Activated naive CD8-positive, alpha-beta T cell treated with anti-CD3 and anti-CD28 coated beads, Interleukin-2, amount 50 U/mL, for 24 hours (primary cell): Measurements from ENCODE around the gene GALNT9.

ENCODE experiments used
- ATAC-seq: fragments of 150-1000 bp; cut with Tn5 transposase; one replicate; pipeline ENCODE4 v1.10.0; 2021
- DNase-seq: peaks from one replicate; pipeline ENCODE4 v3.0.0; 2021
- H3K27ac Mint-ChIP-seq: one replicate; pipeline ENCODE4 v1.8.0; 2021; ENCODE audit warnings: mild to moderate bottlenecking, mixed read lengths
- H3K27me3 Mint-ChIP-seq: one replicate; pipeline ENCODE4 v1.8.0; 2021; ENCODE audit warnings: mixed read lengths
- H3K36me3 Mint-ChIP-seq: one replicate; pipeline ENCODE4 v1.8.0; 2021; ENCODE audit warnings: low read depth, mixed read lengths
- H3K4me1 Mint-ChIP-seq: one replicate; pipeline ENCODE4 v1.8.0; 2021; ENCODE audit warnings: mixed read lengths
- H3K4me3 Mint-ChIP-seq: one replicate; pipeline ENCODE4 v1.8.0; 2021; ENCODE audit warnings: mild to moderate bottlenecking, moderate library complexity, mixed read lengths
- H3K9me3 Mint-ChIP-seq: one replicate; pipeline ENCODE4 v1.8.0; 2021; ENCODE audit warnings: mixed read lengths

GALNT9 gene

DNA sequence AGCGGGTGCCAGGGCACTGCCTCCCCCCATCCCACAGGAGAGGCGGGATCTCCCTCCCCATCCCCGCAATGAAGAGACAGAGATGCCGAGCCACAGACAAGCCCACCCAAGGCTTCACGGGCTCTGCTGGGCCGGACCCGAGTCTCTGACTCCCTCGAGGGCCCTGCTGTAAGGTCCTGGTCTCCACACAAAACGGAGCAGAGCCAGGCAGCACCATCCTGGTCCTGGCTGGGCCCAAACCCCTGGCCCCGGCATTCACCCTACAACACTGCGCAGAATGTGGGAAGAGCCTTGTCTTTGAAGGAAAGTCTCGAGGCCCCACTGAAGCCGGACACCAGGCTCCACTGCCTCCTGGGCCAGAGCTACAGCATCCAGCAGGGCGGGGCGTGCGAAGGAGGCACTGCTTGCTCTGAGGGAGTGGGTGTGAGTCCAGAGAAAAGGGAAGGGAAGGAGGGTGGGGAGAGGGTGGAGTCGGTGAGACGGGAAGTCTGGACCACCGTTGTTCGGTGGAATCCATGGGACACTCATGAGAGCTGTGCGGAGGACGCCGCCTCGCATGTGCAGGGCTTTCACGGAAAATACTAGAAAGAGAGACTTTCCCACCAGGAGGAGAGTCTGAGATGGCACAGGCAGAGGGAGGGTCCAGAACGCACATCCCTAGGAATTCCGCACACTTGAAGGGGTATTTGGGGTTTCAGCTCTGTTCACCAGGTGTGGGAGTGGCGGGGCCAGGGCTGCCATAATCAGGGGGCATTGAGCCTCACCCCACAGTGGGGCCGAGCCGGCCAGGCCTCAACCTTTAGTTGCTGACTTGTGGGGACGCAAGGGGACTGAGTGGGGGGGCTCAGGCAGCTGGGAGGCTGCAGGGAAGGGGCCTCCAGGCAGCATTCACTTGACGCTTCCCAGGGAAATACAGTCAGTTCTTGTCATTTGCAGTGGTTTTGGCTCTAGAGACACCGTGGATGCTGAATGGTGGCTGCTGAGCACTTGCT, 36.8 kb downstream of the GALNT9 start:
- H3K4me1 Mint-ChIP-seq = no peaks in the 10 kb centered on the region
- H3K27me3 Mint-ChIP-seq = peaks cover 13% of the 10 kb centered on the region
- H3K9me3 Mint-ChIP-seq = no peaks in the 10 kb centered on the region
- no peak overlapping the region for H3K4me3 Mint-ChIP-seq
- ATAC-seq = no peak
- H3K27ac Mint-ChIP-seq = no peak overlapping the region
- no peak for DNase-seq
- H3K36me3 Mint-ChIP-seq = no peaks in the 10 kb centered on the region

DNA sequence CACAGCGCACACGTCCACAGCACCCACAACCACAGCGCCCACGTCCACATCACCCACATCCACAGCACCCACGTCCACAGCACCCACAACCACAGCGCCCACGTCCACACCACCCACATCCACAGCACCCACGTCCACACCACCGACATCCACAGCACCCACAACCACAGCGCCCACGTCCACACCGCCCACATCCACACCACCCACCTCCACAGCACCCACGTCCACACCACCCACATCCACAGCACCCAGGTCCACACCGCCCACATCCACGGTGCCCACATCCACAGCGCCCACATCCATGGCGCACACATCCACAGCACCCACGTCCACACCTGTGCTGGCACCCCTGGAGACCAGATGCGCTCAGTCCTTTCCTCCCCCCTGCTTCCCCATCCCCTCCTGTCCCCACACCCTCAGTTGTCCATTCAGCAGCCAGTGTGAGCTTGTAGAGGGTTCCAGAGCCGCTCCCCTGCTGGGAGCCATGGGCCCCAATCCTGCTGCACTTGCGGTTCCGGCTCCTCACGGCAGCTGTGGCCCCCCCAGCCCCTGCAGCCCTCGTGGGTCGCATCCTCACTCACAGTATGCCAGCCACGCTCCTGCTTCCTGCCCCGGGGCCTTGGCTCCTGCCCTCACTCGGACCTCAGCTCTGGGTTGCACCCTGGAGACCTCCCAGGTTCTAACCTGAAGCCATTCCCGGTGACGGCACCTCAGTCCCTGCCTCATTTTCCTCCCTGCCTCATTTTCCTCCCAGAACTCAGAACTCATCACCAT, 37.8 kb downstream of the GALNT9 start:
- Mint-ChIP-seq H3K27me3 (peaks cover 22% of the 10 kb centered on the region), H3K9me3 (no peaks in the 10 kb centered on the region), H3K4me3 (no peak overlapping the region), H3K4me1 (no peaks in the 10 kb centered on the region), H3K27ac (peak overlapping the region; percentile 46), H3K36me3 (no peaks in the 10 kb centered on the region)
- DNase-seq (no peak), ATAC-seq (no peak)

DNA sequence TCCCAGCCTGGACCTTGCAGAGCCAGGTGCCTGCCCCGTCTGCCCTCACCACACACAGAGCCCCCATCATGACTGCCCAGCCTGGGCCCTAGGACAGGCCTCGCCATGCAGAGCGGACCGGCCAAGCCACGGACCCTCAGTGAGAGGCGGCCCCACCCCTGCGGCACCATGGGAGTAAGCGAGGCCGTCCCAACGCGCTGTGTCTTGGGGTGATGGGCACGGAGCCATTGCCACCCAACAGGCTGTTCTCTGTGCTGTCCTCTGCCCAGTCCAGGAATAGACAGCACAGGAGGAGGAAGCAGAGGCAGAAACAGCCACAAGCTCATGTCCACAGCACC, 39.2 kb downstream of the GALNT9 start:
- DNase-seq (no peak), ATAC-seq (no peak)
- no peaks in the 10 kb centered on the region for H3K36me3 Mint-ChIP-seq
- peaks cover 27% of the 10 kb centered on the region for H3K27me3 Mint-ChIP-seq
- no peak overlapping the region for H3K4me3 Mint-ChIP-seq
- no peaks in the 10 kb centered on the region for H3K9me3 Mint-ChIP-seq
- H3K4me1 Mint-ChIP-seq = peaks cover 2% of the 10 kb centered on the region
- H3K27ac Mint-ChIP-seq = no peak overlapping the region

DNA sequence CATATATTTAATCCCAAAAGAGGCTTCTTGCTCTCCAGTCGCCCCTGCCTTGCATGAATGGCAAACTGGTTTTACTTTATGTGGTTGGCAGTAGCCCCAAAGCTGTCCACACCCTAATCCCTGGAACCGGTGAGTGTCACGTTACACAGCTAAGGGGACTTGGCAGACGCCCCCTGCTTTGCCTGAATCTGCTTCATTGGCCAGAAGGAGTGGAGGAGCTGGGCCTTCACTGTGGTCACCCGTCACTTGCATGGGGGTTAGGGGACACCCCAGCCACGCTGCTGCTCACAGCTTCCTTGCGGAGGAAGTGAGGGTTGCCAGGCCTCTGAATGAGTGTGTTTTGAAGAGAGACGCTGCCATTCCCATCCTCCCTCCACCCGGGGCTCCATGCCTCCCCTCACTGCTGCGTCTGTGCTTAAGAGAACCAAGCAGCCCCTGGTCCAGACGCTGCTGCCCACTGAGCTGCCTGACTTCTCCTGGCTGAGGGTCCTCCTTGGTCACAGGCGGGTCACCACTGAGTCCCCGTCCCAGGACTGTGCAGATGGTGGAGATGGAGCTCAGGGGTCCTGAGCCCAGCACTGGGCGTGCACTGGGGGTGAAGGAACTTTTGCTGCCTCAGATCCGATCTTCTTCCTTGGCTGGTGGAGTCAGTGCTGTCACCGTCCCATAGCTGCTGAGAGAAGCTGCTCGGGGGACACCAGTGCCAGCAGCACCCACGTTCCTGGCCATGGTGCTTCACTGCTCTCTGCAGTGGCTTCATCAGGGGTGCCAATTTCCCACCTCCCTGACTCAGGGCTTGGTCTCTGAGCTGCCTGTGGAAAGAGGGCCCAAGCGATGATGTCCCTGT, 39.8 kb downstream of the GALNT9 start:
- peaks cover 25% of the 10 kb centered on the region for H3K27me3 Mint-ChIP-seq
- ATAC-seq = no peak
- no peak overlapping the region for H3K4me3 Mint-ChIP-seq
- no peak for DNase-seq
- no peaks in the 10 kb centered on the region for H3K9me3 Mint-ChIP-seq
- H3K27ac Mint-ChIP-seq = no peak overlapping the region
- H3K4me1 Mint-ChIP-seq = peaks cover 2% of the 10 kb centered on the region
- H3K36me3 Mint-ChIP-seq = no peaks in the 10 kb centered on the region

DNA sequence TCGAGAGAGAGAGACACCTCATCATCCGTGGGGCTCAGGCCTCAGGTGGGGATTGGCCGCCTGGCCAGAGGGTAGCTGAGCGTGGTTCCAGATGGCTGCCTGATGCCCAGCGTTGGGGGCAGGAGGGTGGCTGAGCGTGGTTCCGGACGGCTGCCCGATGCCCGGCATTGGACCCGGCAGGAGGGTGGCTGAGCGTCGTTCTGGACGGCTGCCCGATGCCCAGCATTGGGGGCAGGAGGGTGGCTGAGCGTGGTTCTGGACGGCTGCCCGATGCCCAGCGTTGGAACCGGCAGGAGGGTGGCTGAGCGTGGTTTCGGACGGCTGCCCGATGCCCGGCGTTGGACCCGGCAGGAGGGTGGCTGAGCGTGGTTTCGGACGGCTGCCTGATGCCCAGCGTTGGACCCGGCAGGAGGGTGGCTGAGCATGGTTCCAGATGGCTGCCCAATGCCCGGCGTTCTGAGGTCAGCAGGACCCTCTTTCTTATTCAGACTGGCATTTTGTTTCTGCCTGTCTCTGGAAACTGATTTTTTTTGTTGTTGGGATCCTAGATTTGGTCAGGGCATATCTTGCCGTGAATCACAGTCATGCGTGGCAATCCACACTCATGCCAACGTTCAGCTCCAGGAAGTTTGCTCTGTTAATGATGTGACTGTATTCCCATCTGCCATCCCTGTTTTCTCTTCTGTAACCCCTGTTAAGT, 40.7 kb downstream of the GALNT9 start:
- no peaks in the 10 kb centered on the region for H3K36me3 Mint-ChIP-seq
- H3K9me3 Mint-ChIP-seq = no peaks in the 10 kb centered on the region
- H3K4me1 Mint-ChIP-seq = peaks cover 2% of the 10 kb centered on the region
- peaks cover 29% of the 10 kb centered on the region for H3K27me3 Mint-ChIP-seq
- no peak overlapping the region for H3K27ac Mint-ChIP-seq
- no peak overlapping the region for H3K4me3 Mint-ChIP-seq
- ATAC-seq = no peak
- DNase-seq = no peak

DNA sequence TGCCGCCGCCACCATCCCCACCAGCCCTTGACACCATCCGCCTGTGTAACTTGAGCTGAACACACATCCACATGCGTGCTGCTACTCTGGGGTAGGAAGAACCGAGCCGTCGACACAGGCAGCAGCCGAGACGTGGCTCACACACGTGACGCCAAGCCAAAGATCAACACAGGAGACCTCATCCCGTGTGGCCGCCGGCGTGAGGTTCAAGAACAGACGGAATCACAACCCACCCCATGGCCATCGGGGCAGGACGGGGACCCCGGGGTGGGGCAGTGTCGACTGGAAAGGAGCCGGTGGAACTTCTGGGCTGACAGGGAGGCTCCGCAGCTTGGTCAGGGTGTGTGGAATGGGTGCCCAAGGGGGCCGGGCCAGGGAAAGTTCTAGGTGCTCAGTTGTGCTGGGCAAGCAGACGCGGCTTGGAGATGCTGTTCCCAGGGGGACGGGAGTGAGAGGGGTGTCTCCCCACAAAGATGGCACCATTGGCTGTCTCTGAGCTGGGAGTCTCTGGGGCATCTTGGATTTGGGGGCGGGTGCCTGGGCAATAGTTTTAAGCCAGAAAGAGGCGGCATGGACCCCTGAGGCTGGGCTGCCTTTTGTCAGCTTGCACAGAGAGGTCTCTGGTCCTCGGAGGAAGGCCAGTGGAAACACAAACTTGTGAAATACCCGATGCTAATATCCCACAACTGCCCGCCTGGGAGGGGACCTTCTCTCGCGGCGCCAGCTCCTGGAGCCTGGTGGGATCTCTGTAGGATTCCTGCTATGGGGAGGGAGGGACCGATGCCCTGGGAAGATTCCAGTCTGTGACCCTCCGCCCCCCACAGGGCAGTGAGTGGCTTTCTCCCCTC, 41.8 kb downstream of the GALNT9 start:
- Mint-ChIP-seq H3K4me1 (peaks cover 2% of the 10 kb centered on the region), H3K36me3 (no peaks in the 10 kb centered on the region), H3K27ac (no peak overlapping the region), H3K27me3 (peaks cover 27% of the 10 kb centered on the region), H3K9me3 (no peaks in the 10 kb centered on the region), H3K4me3 (no peak overlapping the region)
- DNase-seq (no peak), ATAC-seq (no peak)

DNA sequence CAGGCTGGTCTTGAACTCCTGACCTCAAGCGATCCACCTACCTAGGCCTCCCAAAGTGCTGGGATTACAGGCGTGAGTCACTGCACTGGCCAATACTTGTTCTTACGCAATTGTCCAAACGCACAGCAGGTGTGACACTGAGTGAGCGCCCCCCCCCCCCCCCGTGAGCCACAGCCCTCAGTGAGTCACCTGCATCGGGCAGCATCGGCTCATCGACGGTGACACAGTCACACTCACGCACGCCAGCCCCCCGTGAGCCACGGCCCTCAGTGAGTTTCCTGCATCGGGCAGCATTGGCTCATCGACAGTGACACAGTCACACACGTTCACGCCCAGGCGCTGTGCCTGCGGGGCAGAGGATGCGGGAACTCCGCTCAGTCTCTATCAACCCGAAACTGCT, 42.5 kb downstream of the GALNT9 start:
- Mint-ChIP-seq H3K27me3 (peaks cover 27% of the 10 kb centered on the region), H3K4me1 (peaks cover 2% of the 10 kb centered on the region), H3K9me3 (no peaks in the 10 kb centered on the region), H3K36me3 (no peaks in the 10 kb centered on the region), H3K4me3 (no peak overlapping the region), H3K27ac (no peak overlapping the region)
- no peak for DNase-seq
- ATAC-seq = no peak

DNA sequence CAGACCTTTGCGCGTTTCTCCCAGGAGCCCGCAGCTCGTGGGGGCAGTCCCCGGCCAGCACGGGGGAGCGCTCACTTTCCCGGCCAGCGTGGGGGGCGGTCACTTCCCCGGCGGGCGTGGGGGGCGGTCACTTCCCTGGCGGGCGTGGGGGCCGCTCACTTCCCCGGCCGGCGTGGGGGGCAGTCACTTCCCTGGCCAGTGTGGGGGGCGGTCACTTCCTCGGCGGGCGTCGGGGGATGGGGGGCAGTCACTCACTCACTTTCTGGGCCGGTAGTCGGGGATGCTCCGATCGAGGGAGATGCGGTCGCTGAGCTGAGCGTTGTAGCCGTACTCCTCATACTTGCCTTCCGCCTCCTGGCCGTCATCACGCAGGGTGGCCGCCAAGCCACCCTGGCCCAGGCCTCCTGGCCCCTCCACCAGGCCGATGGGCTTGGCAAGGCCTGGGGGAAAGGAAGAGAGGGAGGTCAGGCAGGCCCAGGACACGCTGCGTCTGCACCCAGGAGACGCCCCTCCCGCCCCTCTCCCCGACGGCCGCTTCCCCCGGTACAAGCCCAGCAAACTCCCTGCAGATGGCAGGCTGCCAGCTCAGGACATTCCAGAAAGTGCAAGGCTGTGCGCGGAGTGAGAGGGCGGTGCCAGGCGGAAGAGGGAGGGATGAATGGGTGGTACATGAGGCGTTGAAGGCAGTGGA, 43.3 kb downstream of the GALNT9 start:
- H3K27me3 Mint-ChIP-seq = peaks cover 27% of the 10 kb centered on the region
- H3K36me3 Mint-ChIP-seq = no peaks in the 10 kb centered on the region
- peaks cover 2% of the 10 kb centered on the region for H3K4me1 Mint-ChIP-seq
- no peak overlapping the region for H3K4me3 Mint-ChIP-seq
- no peak for ATAC-seq
- H3K9me3 Mint-ChIP-seq = no peaks in the 10 kb centered on the region
- no peak overlapping the region for H3K27ac Mint-ChIP-seq
- no peak for DNase-seq

DNA sequence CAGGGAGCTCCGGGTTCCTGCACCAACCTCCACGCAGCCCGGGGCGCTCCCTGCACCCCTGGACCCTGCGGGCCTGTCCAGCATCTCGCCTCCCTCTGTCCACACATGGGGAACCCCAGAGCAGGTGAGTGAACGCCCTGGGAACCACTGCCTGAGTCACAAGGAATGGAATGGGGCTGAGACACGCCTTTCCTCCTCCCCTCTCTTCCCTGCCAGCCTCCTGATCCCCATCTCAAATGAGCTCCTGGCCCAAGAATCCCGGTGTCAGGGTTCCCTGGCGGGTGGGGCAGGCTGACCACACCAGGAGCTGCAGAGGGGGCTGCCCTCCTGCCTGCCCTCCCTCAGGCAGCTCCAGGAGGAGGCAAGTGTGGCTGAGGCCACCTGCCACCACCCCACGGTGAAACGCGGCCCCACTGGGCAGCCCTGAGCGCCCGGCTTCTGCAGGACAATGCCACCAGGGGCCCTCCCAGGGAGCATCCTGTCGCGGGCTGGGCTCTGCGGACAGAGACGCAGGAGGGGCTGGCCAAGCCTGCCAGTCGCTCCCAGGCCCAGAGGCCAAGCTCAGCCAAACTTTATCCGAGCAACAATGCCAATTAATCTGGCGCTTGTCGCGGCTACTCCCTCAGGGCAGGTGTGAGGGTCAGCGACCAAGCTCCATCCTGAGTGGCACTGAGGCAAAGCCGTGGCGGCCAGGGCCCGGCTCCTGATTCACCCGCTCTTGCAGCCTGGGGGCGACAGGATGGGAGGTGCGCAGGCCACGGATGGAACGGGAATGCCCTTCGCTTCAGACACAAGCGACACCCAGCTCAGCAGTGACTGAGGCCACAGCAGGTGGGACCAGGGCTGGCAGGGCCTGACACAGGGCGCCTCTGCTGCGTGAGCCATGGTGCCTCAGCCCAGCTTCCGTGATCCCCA, 44.3 kb downstream of the GALNT9 start:
- DNase-seq (no peak), ATAC-seq (no peak)
- Mint-ChIP-seq H3K4me3 (no peak overlapping the region), H3K9me3 (no peaks in the 10 kb centered on the region), H3K27ac (no peak overlapping the region), H3K36me3 (no peaks in the 10 kb centered on the region), H3K4me1 (peaks cover 2% of the 10 kb centered on the region), H3K27me3 (peaks cover 28% of the 10 kb centered on the region)

DNA sequence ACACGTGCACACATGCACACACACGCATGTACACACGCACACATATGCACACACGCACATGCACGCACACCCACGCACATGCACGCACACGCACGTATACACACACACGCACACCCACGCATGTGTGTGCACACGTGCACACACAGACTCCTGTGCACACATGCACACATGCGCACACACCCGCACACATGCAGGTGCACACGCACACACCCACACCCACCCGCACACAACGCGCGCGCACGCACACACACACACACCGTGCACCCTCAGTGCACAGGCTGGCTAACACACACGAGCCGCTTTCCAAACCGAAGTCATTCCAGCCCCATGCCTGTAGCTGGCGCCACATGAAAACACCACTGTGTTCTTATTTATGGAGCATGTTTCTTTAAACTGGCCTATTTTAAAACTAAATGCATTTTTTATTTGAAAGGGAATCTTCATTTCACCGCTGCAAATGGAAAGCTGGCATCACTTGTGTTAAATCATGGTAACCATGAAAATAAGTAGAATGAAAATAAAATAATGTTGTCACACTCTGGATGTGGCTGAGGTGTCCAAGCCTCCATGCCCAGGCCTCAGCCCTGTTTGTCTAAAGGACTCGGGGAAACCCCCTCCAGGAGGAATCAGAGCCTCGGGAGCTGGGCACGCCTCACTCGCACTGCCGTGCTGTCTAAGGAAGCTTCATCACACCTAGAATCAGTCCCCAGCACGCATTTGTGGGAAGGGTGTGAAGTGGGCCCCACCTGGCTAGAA, 45.1 kb downstream of the GALNT9 start:
- Mint-ChIP-seq H3K36me3 (no peaks in the 10 kb centered on the region), H3K27me3 (peaks cover 34% of the 10 kb centered on the region), H3K4me3 (no peak overlapping the region), H3K9me3 (no peaks in the 10 kb centered on the region), H3K27ac (no peak overlapping the region), H3K4me1 (peaks cover 2% of the 10 kb centered on the region)
- DNase-seq (no peak), ATAC-seq (no peak)

DNA sequence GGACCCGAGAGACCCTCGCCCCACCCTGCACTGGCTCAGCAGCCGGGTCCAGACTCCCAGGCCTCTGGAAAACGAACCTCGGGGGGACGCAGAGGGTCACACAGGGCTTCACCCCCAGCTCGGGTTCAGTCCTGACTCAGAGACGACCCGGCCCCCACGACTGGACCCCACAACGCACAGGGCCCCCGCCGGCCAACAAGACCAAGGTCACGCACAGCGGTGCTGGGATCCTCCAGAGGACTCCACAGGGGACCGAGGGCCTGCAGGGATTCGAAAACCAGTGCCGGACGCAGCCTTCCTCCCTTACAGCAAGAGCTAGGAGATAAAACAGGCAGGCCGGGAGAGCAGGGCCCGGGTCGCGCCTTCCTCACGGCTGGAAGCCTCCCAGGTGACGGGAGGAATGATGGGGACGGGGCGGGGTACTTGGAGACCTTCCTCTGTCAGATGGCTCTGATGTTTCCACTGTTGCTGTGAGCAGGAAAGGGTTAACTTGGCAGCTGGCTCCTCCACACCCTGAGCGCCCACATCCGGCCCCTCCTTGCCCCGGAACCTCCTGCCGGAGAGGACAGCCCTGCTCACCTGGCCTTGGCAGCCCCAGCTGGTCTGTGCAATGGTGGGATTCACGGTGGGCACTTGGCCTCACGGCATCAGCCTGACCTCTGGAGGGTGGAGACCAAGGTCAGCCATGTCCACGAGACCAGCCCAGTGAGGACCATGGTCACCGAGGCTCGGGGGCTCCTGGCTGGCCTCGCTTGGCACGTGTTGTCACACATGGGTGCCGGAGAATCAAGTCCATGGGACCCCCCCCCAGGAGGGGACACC, 46.2 kb downstream of the GALNT9 start:
- H3K9me3 Mint-ChIP-seq = no peaks in the 10 kb centered on the region
- H3K4me1 Mint-ChIP-seq = peaks cover 2% of the 10 kb centered on the region
- ATAC-seq (no peak), DNase-seq (no peak)
- peaks cover 32% of the 10 kb centered on the region for H3K27me3 Mint-ChIP-seq
- H3K27ac Mint-ChIP-seq = no peak overlapping the region
- no peak overlapping the region for H3K4me3 Mint-ChIP-seq
- H3K36me3 Mint-ChIP-seq = no peaks in the 10 kb centered on the region
